HCT116 (cell line): ENCODE data around the gene PAGE4. TPM values are rescaled to one million over a fixed set of nuclear protein-coding genes. Genes with fewer than 3 reads are reported as not detected.

Experiments used
- ATAC-seq: fragments of 200-7000 bp; cut with Tn5 transposase; 2 replicates; pipeline ENCODE4 v1.9.1; 2020; ENCODE audit warnings: mild to moderate bottlenecking, moderate library complexity
- BruUV-seq: library from RNA; stranded (reverse); fragments of 400-500 nt; replicated peaks from 2 replicates; lab custom pipeline; 2021; lab: Mats Ljungman, UMichigan
- CTCF ChIA-PET: fragments of 300-600 bp; sonication (Branson Sonifier 250); formaldehyde crosslinking; loops from one replicate; lab custom pipeline; 2021; ENCODE audit warnings: antibody characterized with exemption; lab: Charles Lee
- POLR2A ChIA-PET: fragments of 300-600, 350-600 bp; sonication (Branson Sonifier 250); formaldehyde crosslinking; loops from one replicate; lab custom pipeline; 2021; ENCODE audit warnings: antibody characterized with exemption; lab: Charles Lee
- RAD21 ChIA-PET, 2 experiments: fragments of 300-600 bp; sonication (Branson Sonifier 250); formaldehyde crosslinking; loops; one replicate each; lab custom pipeline; 2023; ENCODE audit warnings: low total read pairs in 2 of 2; ENCODE audit not compliant: uncharacterized antibody in 2 of 2, unreplicated experiment in 2 of 2, low non-redundant PET in 1 of 2; lab: Charles Lee
- DNase-seq: peaks from one replicate; pipeline ENCODE4 v3.0.0-alpha.2; 2010; ENCODE audit warnings: low read depth, low spot score
- H2AFZ ChIP-seq: fragments of 200-600 bp; shearing (Covaris generic), sonication (generic); 2 replicates; pipeline ENCODE4 v1.6.1; 2017; ENCODE audit warnings: low read depth, mixed run types, mixed read lengths, antibody characterized with exemption, low read length; ENCODE audit not compliant: poor library complexity, severe bottlenecking
- H3K27ac ChIP-seq: 2 replicates; pipeline ENCODE4 v1.5.1; 2012; ENCODE audit warnings: low read depth, low read length
- H3K27me3 ChIP-seq: fragments of 200-600 bp; sonication (generic); 2 replicates; pipeline ENCODE4 v1.6.1; 2016; ENCODE audit warnings: mixed run types, low read length, mixed read lengths; ENCODE audit not compliant: insufficient read depth
- H3K36me3 ChIP-seq, 2 experiments: fragments of 200-500 bp in 1 of 2; fragments of 200-600 bp in 1 of 2; sonication (Bioruptor generic) in 1 of 2; sonication (generic) in 1 of 2; 2 replicates each; pipeline versions ENCODE4 v1.5.1 to v1.6.1; 2014 to 2016; ENCODE audit warnings: low read length in 2 of 2, inconsistent platforms in 1 of 2, mixed read lengths in 1 of 2, mixed run types in 1 of 2; ENCODE audit not compliant: insufficient read depth in 2 of 2, control insufficient read depth in 1 of 2
- H3K4me1 ChIP-seq, 2 experiments: fragments of 200-600 bp in 1 of 2; sonication (generic) in 1 of 2; 2 replicates each; pipeline versions ENCODE4 v1.5.1 to v1.6.1; 2012 to 2017; ENCODE audit warnings: low read length in 2 of 2, inconsistent platforms in 1 of 2, mild to moderate bottlenecking in 1 of 2, mixed read lengths in 1 of 2, mixed run types in 1 of 2, moderate library complexity in 1 of 2; ENCODE audit not compliant: insufficient read depth in 2 of 2, control insufficient read depth in 1 of 2
- H3K4me2 ChIP-seq: fragments of 200-600 bp; sonication (generic); 2 replicates; pipeline ENCODE4 v1.6.1; 2017; ENCODE audit warnings: mixed run types, low read length, mixed read lengths
- H3K4me3 ChIP-seq, 2 experiments: fragments of 200-600 bp in 1 of 2; sonication (generic) in 1 of 2; replicated peaks in 1 of 2; 2 replicates each; pipeline ENCODE4 v1.5.1; 2011 to 2016; ENCODE audit warnings: low read length in 2 of 2, control low read depth in 1 of 2, low read depth in 1 of 2, mild to moderate bottlenecking in 1 of 2, mixed read lengths in 1 of 2, mixed run types in 1 of 2
- H3K79me2 ChIP-seq: fragments of 200-600 bp; sonication (generic); 2 replicates; pipeline ENCODE4 v1.6.1; 2017; ENCODE audit warnings: mild to moderate bottlenecking, mixed run types, low read length, moderate library complexity, mixed read lengths; ENCODE audit not compliant: insufficient read depth
- H3K9ac ChIP-seq: fragments of 200-600 bp; sonication (generic); 2 replicates; pipeline ENCODE4 v1.6.1; 2016; ENCODE audit warnings: low read length, mixed read lengths
- H3K9me2 ChIP-seq: fragments of 200-600 bp; sonication (generic), shearing (Covaris generic); 2 replicates; pipeline ENCODE4 v1.6.1; 2017; ENCODE audit warnings: mixed run types, mild to moderate bottlenecking, moderate library complexity; ENCODE audit not compliant: insufficient read depth
- H3K9me3 ChIP-seq, 2 experiments: fragments of 200-500 bp in 1 of 2; fragments of 200-600 bp in 1 of 2; sonication (Bioruptor generic) in 1 of 2; sonication (generic) in 1 of 2; 2 replicates each; pipeline ENCODE4 v1.6.1; 2014 to 2017; ENCODE audit warnings: low read length in 2 of 2, mixed read lengths in 2 of 2, inconsistent platforms in 1 of 2, low read depth in 1 of 2, mild to moderate bottlenecking in 1 of 2, mixed run types in 1 of 2, moderate library complexity in 1 of 2; ENCODE audit not compliant: control insufficient read depth in 1 of 2, insufficient read depth in 1 of 2
- H4K20me1 ChIP-seq: fragments of 200-600 bp; sonication (generic), shearing (Covaris generic); 2 replicates; pipeline ENCODE4 v1.6.1; 2017; ENCODE audit warnings: mixed run types, mild to moderate bottlenecking, moderate library complexity; ENCODE audit not compliant: insufficient read depth
- CEBPB ChIP-seq: IDR thresholded peaks from 2 replicates; pipeline ENCODE4 v1.6.1; 2012; ENCODE audit warnings: low read depth
- EGR1 ChIP-seq: IDR thresholded peaks from 2 replicates; pipeline ENCODE4 v1.6.1; 2012; ENCODE audit warnings: low read depth
- EZH2 ChIP-seq: fragments of 200-600 bp; sonication (generic); IDR thresholded peaks from 2 replicates; pipeline ENCODE4 v1.6.1; 2017; ENCODE audit warnings: antibody characterized with exemption, mixed run types
- EZH2phosphoT487 ChIP-seq: fragments of 200-600 bp; IDR thresholded peaks from 2 replicates; pipeline ENCODE4 v1.6.1; 2018; ENCODE audit warnings: antibody characterized with exemption, borderline replicate concordance
- FOSL1 ChIP-seq: IDR thresholded peaks from 2 replicates; pipeline ENCODE4 v1.6.1; 2012; ENCODE audit warnings: low read depth
- RAD21 ChIP-seq: IDR thresholded peaks from 2 replicates; pipeline ENCODE4 v1.6.1; 2012; ENCODE audit warnings: low read depth, mild to moderate bottlenecking
- SP1 ChIP-seq: IDR thresholded peaks from 2 replicates; pipeline ENCODE4 v1.6.1; 2012; ENCODE audit warnings: low read depth
- YY1 ChIP-seq: IDR thresholded peaks from 2 replicates; pipeline ENCODE4 v1.6.1; 2011; ENCODE audit warnings: low read length, low read depth, moderate library complexity, mild to moderate bottlenecking; ENCODE audit not compliant: insufficient replicate concordance; ENCODE audit errors: extremely low read depth
- ZBTB33 ChIP-seq: IDR thresholded peaks from 2 replicates; pipeline ENCODE4 v1.6.1; 2011; ENCODE audit warnings: mild to moderate bottlenecking, low read length, moderate library complexity; ENCODE audit not compliant: insufficient replicate concordance; ENCODE audit errors: extremely low read depth
- ZFX ChIP-seq: fragments of 450-650 bp; IDR thresholded peaks from 2 replicates; pipeline ENCODE4 v1.6.1; 2017
- intact Hi-C: fragments of 100-400 bp; cut with micrococcal nuclease; formaldehyde crosslinking; loops from 2 replicates; pipeline ENCODE4 v1.10.0; 2022
- total RNA-seq: library from RNA; stranded (reverse); gene quantifications from one replicate; pipeline ENCODE4 v1.2.1, GENCODE V29; 2021; ENCODE audit not compliant: unreplicated experiment

PAGE4 gene
- total RNA-seq, 1 experiment from 2014 or later: not detected

GRCh38 chrX:49860867-49861535, 31.9 kb downstream of the PAGE4 start:
- no peaks in the 10 kb centered on the region for H4K20me1 ChIP-seq
- H3K27me3 ChIP-seq: no peaks in the 10 kb centered on the region
- H3K79me2 ChIP-seq: no peaks in the 10 kb centered on the region
- RAD21 ChIA-PET: no interaction called here
- POLR2A ChIA-PET: no interaction called here
- no peaks in the 10 kb centered on the region for H3K9me2 ChIP-seq
- H3K36me3 ChIP-seq: no peaks in the 10 kb centered on the region
- no peak for ATAC-seq
- TF ChIP-seq CEBPB (no peak), RAD21 (no peak), EZH2phosphoT487 (no peak), ZFX (no peak), EGR1 (no peak), FOSL1 (no peak), YY1 (no peak), SP1 (no peak), EZH2 (no peak), ZBTB33 (no peak)
- no peak overlapping the region for H3K27ac ChIP-seq
- CTCF ChIA-PET: no interaction called here
- H3K9me3 ChIP-seq: no peaks in the 10 kb centered on the region
- H3K4me1 ChIP-seq: no peaks in the 10 kb centered on the region
- no peak overlapping the region for H3K9ac ChIP-seq
- no peak overlapping the region for H3K4me2 ChIP-seq
- no peak overlapping the region for H3K4me3 ChIP-seq
- BruUV-seq: no TSS peak
- H2AFZ ChIP-seq: no peak overlapping the region
- intact Hi-C loops: no loop called here
- no peak for DNase-seq
